Lung (tissue), 12 donors: Measurements from ENCODE around the gene MEF2B. TPM values are rescaled to one million over a fixed set of nuclear protein-coding genes. Genes with fewer than 3 reads are reported as not detected.
A peak's percentile ranks its signal among the peaks of the same experiment; 100 is the strongest.
"Not testable (repeated sequence)": the region's sequence is repeated elsewhere in the genome, so short reads cannot be mapped to it uniquely, and the experiment has no call there.

ENCODE experiments used
- ATAC-seq: fragments of 200-7000 bp; cut with Tn5 transposase; one replicate; pipeline ENCODE4 v1.9.1; 2020; ENCODE audit warnings: moderate number of reproducible peaks; ENCODE audit not compliant: insufficient read depth, low FRiP score
- DNase-seq, 3 donors: peaks; one replicate each; pipeline ENCODE4 v3.0.0-alpha.2; 2013 to 2017
- H3K27ac ChIP-seq, 2 donors: one replicate each; pipeline ENCODE4 v1.5.1; 2013; ENCODE audit warnings: mild to moderate bottlenecking in 2 of 2, moderate library complexity in 2 of 2, control low read depth in 1 of 2, inconsistent platforms in 1 of 2, low read depth in 1 of 2, low read length in 1 of 2
- H3K27me3 ChIP-seq, 3 donors: one replicate each; pipeline ENCODE4 v1.5.1; 2013; ENCODE audit warnings: low read length in 2 of 3; ENCODE audit not compliant: control insufficient read depth in 3 of 3, insufficient read depth in 3 of 3
- H3K36me3 ChIP-seq, 4 donors: one replicate each; pipeline ENCODE4 v1.5.1; 2013; ENCODE audit warnings: low read length in 4 of 4, mild to moderate bottlenecking in 1 of 4, moderate library complexity in 1 of 4; ENCODE audit not compliant: control insufficient read depth in 4 of 4, insufficient read depth in 4 of 4
- H3K4me1 ChIP-seq, 5 donors: one replicate each; pipeline ENCODE4 v1.5.1; 2013; ENCODE audit warnings: low read length in 5 of 5, mild to moderate bottlenecking in 2 of 5, moderate library complexity in 1 of 5; ENCODE audit not compliant: control insufficient read depth in 5 of 5, insufficient read depth in 5 of 5
- H3K4me3 ChIP-seq: one replicate; pipeline ENCODE4 v1.5.1; 2013; ENCODE audit warnings: mild to moderate bottlenecking, control low read depth, moderate library complexity
- H3K9ac ChIP-seq, 2 donors: one replicate each; pipeline ENCODE4 v1.5.1; 2013; ENCODE audit warnings: low read length in 2 of 2, control low read depth in 1 of 2; ENCODE audit not compliant: insufficient read depth in 1 of 2
- H3K9me3 ChIP-seq, 4 donors: one replicate each; pipeline ENCODE4 v1.5.1; 2013; ENCODE audit warnings: low read length in 3 of 4, mild to moderate bottlenecking in 1 of 4, moderate library complexity in 1 of 4; ENCODE audit not compliant: control insufficient read depth in 4 of 4, insufficient read depth in 3 of 4
- CTCF ChIP-seq: IDR thresholded peaks from 2 replicates; pipeline ENCODE4 v1.5.1; 2012; ENCODE audit warnings: mild to moderate bottlenecking; ENCODE audit errors: control extremely low read depth, extremely low read depth
- WGBS, 2 donors: extraction: QIAGEN DNeasy Blood & Tissue Kit; methylation state at CpG; one replicate each; pipeline ENCODE4 v1.1.7; 2013; 5-methylcytosine and 5-hydroxymethylcytosine counted together
- polyA plus RNA-seq, 2 donors: library from polyadenylated mRNA; stranded (reverse); fragments of 200-250 nt; gene quantifications; one replicate each; pipeline ENCODE4 v1.2.1, GENCODE V29; 2013
- total RNA-seq, 2 donors: library from RNA; depleted of rRNA in 1 of 2; stranded (reverse); fragments of >200 nt in 1 of 2; gene quantifications; one replicate each; pipeline ENCODE4 v1.2.1, GENCODE V29; 2014 to 2021
- donor health status: control.
- donor health status: control.
- donor health status: Bipolar disorder and iron deficiency.
- donor health status: healthy.
- donor health status: DM: yes; HTN: yes; CAD: no.

MEF2B gene
- total and polyA plus RNA-seq, 4 donors = 0.44 to 1.8 (median 0.61) TPM

GRCh38 chr19:19106056-19106551 is 64.0 kb downstream of the MEF2B start:
- DNase-seq (peak in 1 of 3 donors; percentile 38), ATAC-seq (no peak)
- Histone ChIP-seq H3K27ac (no peak overlapping the region), H3K36me3 (peaks cover 0 to 12% (median 2%) of the 10 kb centered on the region in 4 donors), H3K4me1 (peaks cover 0 to 14% (median 6%) of the 10 kb centered on the region in 5 donors), H3K27me3 (no peaks in the 10 kb centered on the region), H3K9me3 (no peaks in the 10 kb centered on the region), H3K4me3 (no peak overlapping the region), H3K9ac (peak overlapping the region; percentile 5 to 39)
- no peak for TF ChIP-seq CTCF
- WGBS, 2 donors = 58 to 64% methylated on average over 25 of the region's 25 CpGs

GRCh38 chr19:19105365-19106055 is 64.6 kb downstream of the MEF2B start:
- peak overlapping the region; percentile 26 for H3K4me3 ChIP-seq
- H3K4me1 ChIP-seq = peaks cover 0 to 12% (median 6%) of the 10 kb centered on the region in 5 donors
- WGBS, 2 donors = 56 to 59% methylated on average over 33 to 36 of the region's 36 CpGs

DNA sequence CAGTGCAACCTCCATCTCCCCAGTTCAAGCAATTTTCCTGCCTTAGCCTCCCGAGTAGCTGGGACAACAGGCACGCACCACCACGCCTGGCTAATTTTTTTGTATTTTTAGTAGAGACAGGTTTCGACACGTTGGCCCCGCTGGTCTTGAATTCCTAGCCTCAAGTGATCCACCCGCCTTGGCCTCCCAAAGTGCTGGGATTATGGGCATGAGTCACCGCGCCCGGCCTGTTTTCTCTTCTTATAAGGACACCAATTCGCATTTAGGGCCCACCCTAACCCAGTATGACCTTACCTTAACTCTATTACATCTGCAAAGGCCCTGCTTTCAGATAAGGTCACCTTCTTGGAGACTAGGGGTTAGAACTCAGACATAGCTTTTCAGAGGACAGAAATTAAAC is 66.9 kb downstream of the MEF2B start:
- TF ChIP-seq CTCF = no peak

More at GRCh38 chr19:19105365-19106055, 64.6 kb downstream of the MEF2B start:
- H3K27me3 ChIP-seq = no peaks in the 10 kb centered on the region
- H3K36me3 ChIP-seq = peaks cover 0 to 16% (median 2%) of the 10 kb centered on the region in 4 donors
- peak overlapping the region in 1 of 2 donors; percentile 52 for H3K27ac ChIP-seq
- ATAC-seq (no peak), DNase-seq (peak; percentile 80 to 85 (median 83))
- H3K9ac ChIP-seq = peak overlapping the region; percentile 5 to 39
- no peaks in the 10 kb centered on the region for H3K9me3 ChIP-seq
- TF ChIP-seq CTCF = no peak

GRCh38 chr19:19102566-19102965 is 67.5 kb downstream of the MEF2B start:
- not testable (repeated sequence) for H3K9me3 ChIP-seq, DNase-seq, ATAC-seq, H3K27ac ChIP-seq, H3K4me3 ChIP-seq, H3K9ac ChIP-seq, H3K4me1 ChIP-seq, H3K27me3 ChIP-seq
- H3K36me3 ChIP-seq = peaks cover 0 to 10% (median 5%) of the 10 kb centered on the region in 4 donors
- 97% methylated on average over 10 of the region's 10 CpGs for WGBS, 2 donors

More for the DNA sequence above, 66.9 kb downstream of the MEF2B start:
- DNase-seq (no peak), ATAC-seq (no peak)
- no peak overlapping the region for H3K27ac ChIP-seq
- H3K9ac ChIP-seq = no peak overlapping the region
- H3K4me1 ChIP-seq = peaks cover 0 to 8% (median 6%) of the 10 kb centered on the region in 5 donors
- WGBS, 2 donors = 95 to 98% methylated on average over 11 of the region's 11 CpGs
- no peak overlapping the region for H3K4me3 ChIP-seq
- H3K27me3 ChIP-seq = no peaks in the 10 kb centered on the region
- no peaks in the 10 kb centered on the region for H3K9me3 ChIP-seq
- peaks cover 0 to 14% (median 3%) of the 10 kb centered on the region in 4 donors for H3K36me3 ChIP-seq
